Lower leg skin (tissue), 3 donors: Measurements from ENCODE around the gene RHOH.

Source experiments
- POLR2A ChIP-seq, 2 donors: fragments of 450-650 bp; IDR thresholded peaks; one replicate each; pipeline ENCODE4 v1.6.1; 2016 to 2017; ENCODE audit warnings: antibody characterized with exemption in 2 of 2, mild to moderate bottlenecking in 1 of 2, moderate library complexity in 1 of 2
- TF ChIP-seq, protein P1 (sequence below), 3 donors: fragments of 450-650 bp; IDR thresholded peaks; one replicate each; pipeline ENCODE4 v1.5.1; 2016; ENCODE audit warnings: antibody characterized with exemption in 3 of 3, mild to moderate bottlenecking in 3 of 3, moderate library complexity in 2 of 3

DNA sequence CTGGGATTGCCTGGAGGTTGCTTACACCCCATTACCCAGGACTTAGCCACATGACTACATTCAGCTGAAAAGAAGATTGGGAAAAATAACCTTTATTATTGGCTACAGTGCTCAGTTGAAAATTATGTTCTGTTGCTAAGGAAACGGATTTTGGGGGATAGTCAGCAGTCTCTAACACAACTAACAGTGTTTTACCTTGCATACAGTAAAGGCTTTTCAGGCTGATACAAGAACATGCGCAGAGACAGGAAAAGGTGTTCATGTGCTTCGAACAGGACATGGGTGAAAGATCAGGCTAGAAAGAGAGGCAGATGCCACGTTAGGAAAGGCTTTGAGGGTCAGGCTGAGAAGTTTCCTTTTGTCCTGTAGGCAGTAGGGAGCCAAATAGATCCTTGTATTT, 14.8 kb upstream of the RHOH start:
- TF ChIP-seq, protein P1, sequence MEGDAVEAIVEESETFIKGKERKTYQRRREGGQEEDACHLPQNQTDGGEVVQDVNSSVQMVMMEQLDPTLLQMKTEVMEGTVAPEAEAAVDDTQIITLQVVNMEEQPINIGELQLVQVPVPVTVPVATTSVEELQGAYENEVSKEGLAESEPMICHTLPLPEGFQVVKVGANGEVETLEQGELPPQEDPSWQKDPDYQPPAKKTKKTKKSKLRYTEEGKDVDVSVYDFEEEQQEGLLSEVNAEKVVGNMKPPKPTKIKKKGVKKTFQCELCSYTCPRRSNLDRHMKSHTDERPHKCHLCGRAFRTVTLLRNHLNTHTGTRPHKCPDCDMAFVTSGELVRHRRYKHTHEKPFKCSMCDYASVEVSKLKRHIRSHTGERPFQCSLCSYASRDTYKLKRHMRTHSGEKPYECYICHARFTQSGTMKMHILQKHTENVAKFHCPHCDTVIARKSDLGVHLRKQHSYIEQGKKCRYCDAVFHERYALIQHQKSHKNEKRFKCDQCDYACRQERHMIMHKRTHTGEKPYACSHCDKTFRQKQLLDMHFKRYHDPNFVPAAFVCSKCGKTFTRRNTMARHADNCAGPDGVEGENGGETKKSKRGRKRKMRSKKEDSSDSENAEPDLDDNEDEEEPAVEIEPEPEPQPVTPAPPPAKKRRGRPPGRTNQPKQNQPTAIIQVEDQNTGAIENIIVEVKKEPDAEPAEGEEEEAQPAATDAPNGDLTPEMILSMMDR (IDR thresholded peaks at IDR 0.05) = no peak
- TF ChIP-seq POLR2A (IDR thresholded peaks at IDR 0.05) = no peak
